H1 (cell line): ENCODE data around the gene DGCR8. TPM values are rescaled to one million over a fixed set of nuclear protein-coding genes. Genes with fewer than 3 reads are reported as not detected.

ENCODE experiments used
- FOSL1 ChIP-seq: IDR thresholded peaks from 2 replicates; pipeline ENCODE4 v1.6.1; 2011; ENCODE audit warnings: mild to moderate bottlenecking, low read depth, low read length, moderate library complexity; ENCODE audit not compliant: insufficient read depth
- HDAC2 ChIP-seq, 2 experiments: fragments of 300-600 bp in 1 of 2; sonication (generic) in 1 of 2; IDR thresholded peaks; 2 replicates each; pipeline ENCODE4 v1.6.1; 2011 to 2012; ENCODE audit warnings: low read depth in 2 of 2, low read length in 2 of 2, mild to moderate bottlenecking in 2 of 2, moderate library complexity in 2 of 2, borderline replicate concordance in 1 of 2, inconsistent platforms in 1 of 2
- HDAC6 ChIP-seq: IDR thresholded peaks from one replicate; pipeline ENCODE4 v1.7.1; 2012; ENCODE audit warnings: low read depth, mild to moderate bottlenecking, inconsistent platforms, low read length, moderate library complexity
- PHF8 ChIP-seq: fragments of 200-600 bp; sonication (generic); conservative IDR thresholded peaks from 2 replicates; pipeline ENCODE4 v1.7.1; 2012; ENCODE audit warnings: low read depth, mild to moderate bottlenecking, inconsistent platforms, low read length, moderate library complexity
- SIX5 ChIP-seq: IDR thresholded peaks from 2 replicates; pipeline ENCODE4 v1.6.1; 2011; ENCODE audit warnings: mild to moderate bottlenecking, low read depth, low read length
- SRF ChIP-seq: IDR thresholded peaks from 2 replicates; pipeline ENCODE4 v1.6.1; 2011; ENCODE audit warnings: mild to moderate bottlenecking, low read depth, low read length, moderate library complexity
- polyA plus RNA-seq, 7 experiments: library from polyadenylated mRNA; depleted of rRNA in 3 of 7; stranded (reverse) in 5 of 7; unstranded in 2 of 7; fragments of >200 nt in 5 of 7; fragments of 200-250 nt in 2 of 7; gene quantifications; 1 replicate in 5 of 7; 2 replicates in 1 of 7; 4 replicates in 1 of 7; pipeline versions ENCODE4 v1.2.1 to v1.2.3, GENCODE V29; 2011 to 2013; ENCODE audit warnings: missing spikeins in 2 of 7, mixed read lengths in 2 of 7
- total RNA-seq: library from RNA; stranded (reverse); fragmentation: NEBNext Ultra II Directional; extraction: Animal tissue kit (Norgen Biotek cat#: 25700); gene quantifications from 2 replicates; pipeline ENCODE4 v1.2.1, GENCODE V29; 2021
- TF ChIP-seq, protein P1 (sequence below): IDR thresholded peaks from 2 replicates; pipeline ENCODE4 v1.6.1; 2012; ENCODE audit warnings: inconsistent platforms

DGCR8 gene
- total and polyA plus RNA-seq, 2 of the 8 experiments (the other 6 are each of a cell fraction or from before 2014, with no cell fraction given) = 23.7 to 43.7 TPM

- TF ChIP-seq HDAC6 (no peak), HDAC2 (IDR thresholded peaks at IDR 0.05; ENCODE audit: borderline replicate concordance in 1 of 2, low read depth in 2 of 2, low read length in 2 of 2) (no peak), SIX5 (no peak), SRF (no peak), PHF8 (no peak), FOSL1 (no peak)
- TF ChIP-seq, protein P1, sequence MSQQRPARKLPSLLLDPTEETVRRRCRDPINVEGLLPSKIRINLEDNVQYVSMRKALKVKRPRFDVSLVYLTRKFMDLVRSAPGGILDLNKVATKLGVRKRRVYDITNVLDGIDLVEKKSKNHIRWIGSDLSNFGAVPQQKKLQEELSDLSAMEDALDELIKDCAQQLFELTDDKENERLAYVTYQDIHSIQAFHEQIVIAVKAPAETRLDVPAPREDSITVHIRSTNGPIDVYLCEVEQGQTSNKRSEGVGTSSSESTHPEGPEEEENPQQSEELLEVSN = no peak
- TF ChIP-seq, all 59 proteins: peak for 0
Observed at GRCh38 chr22:20107471-20107901, 27.4 kb downstream of the DGCR8 start (continued).
